ENCODE results near the gene PCDHAC1.
A peak's percentile ranks its signal among the peaks of the same experiment; 100 is the strongest.

The PCDHAC1 gene

GRCh38 chr5:140916325-140916724 lies 9.8 kb upstream of the PCDHAC1 start:
- H2BK15ac ChIP-seq (ENCODE audit: low read depth, poor library complexity, severe bottlenecking): no peak overlapping the region
- no peak overlapping the region for H2AK5ac ChIP-seq (ENCODE audit: low read length, severe bottlenecking)
- no peaks in the 10 kb centered on the region for H3K4me1 ChIP-seq (ENCODE audit: control insufficient read depth, insufficient read depth, low read depth, low read length)
- no peak overlapping the region for H3K18ac ChIP-seq (ENCODE audit: low read depth in 1 of 2, low read length in 2 of 2)
- peaks cover 43% of the 10 kb centered on the region for H3K9me3 ChIP-seq (ENCODE audit: control insufficient read depth, low read length)
- H3K23ac ChIP-seq (ENCODE audit: low read length in 2 of 2): no peak overlapping the region
- DNase-seq: no peak
- H3K4ac ChIP-seq (ENCODE audit: low read depth in 1 of 2, low read length in 2 of 2): no peak overlapping the region
- no peak overlapping the region for H4K8ac ChIP-seq (ENCODE audit: low read length)
- no peak overlapping the region for H2BK5ac ChIP-seq (ENCODE audit: low read depth, low read length, poor library complexity, severe bottlenecking)
- H3K14ac ChIP-seq (ENCODE audit: low read length in 2 of 2): no peak overlapping the region
- no peak overlapping the region for H2AFZ ChIP-seq (ENCODE audit: low read depth, low read length)
- H3K9ac ChIP-seq (ENCODE audit: low read length): no peak overlapping the region
- WGBS: no CpG with 5 or more reads among the region's 1 CpG
- no peak overlapping the region for H3K4me3 ChIP-seq (ENCODE audit: insufficient read depth in 1 of 2, low read depth in 1 of 2, low read length in 2 of 2)
- H2BK120ac ChIP-seq (ENCODE audit: low read depth, low read length): no peak overlapping the region
- no peak overlapping the region for H3K4me2 ChIP-seq (ENCODE audit: low read length, poor library complexity, severe bottlenecking)
- H3K27ac ChIP-seq (ENCODE audit: low read length, poor library complexity, severe bottlenecking): no peak overlapping the region
- H4K91ac ChIP-seq (ENCODE audit: low read length): no peak overlapping the region
- no peak overlapping the region for H2BK12ac ChIP-seq (ENCODE audit: low read length in 2 of 2)
- H3K79me1 ChIP-seq (replicated peaks; ENCODE audit: low read length, poor library complexity, severe bottlenecking): peaks cover 17% of the 10 kb centered on the region
- H3K36me3 ChIP-seq (ENCODE audit: control insufficient read depth in 1 of 2, insufficient read depth in 2 of 2, low read depth in 1 of 2, low read length in 2 of 2): no peaks in the 10 kb centered on the region
- H3K27me3 ChIP-seq (ENCODE audit: control insufficient read depth in 1 of 2, insufficient read depth in 1 of 2, low read length in 2 of 2): no peaks in the 10 kb centered on the region

GRCh38 chr5:140923601-140924000 lies 2.5 kb upstream of the PCDHAC1 start:
- DNase-seq: no peak
- no peak overlapping the region for H2BK5ac ChIP-seq (ENCODE audit: low read depth, low read length, poor library complexity, severe bottlenecking)
- H3K4ac ChIP-seq (ENCODE audit: low read depth in 1 of 2, low read length in 2 of 2): no peak overlapping the region
- H3K4me2 ChIP-seq (ENCODE audit: low read length, poor library complexity, severe bottlenecking): no peak overlapping the region
- H3K36me3 ChIP-seq (ENCODE audit: control insufficient read depth in 1 of 2, insufficient read depth in 2 of 2, low read depth in 1 of 2, low read length in 2 of 2): no peaks in the 10 kb centered on the region
- H3K18ac ChIP-seq (ENCODE audit: low read depth in 1 of 2, low read length in 2 of 2): no peak overlapping the region
- H3K4me3 ChIP-seq (ENCODE audit: insufficient read depth in 1 of 2, low read depth in 1 of 2, low read length in 2 of 2): no peak overlapping the region
- H4K8ac ChIP-seq (ENCODE audit: low read length): no peak overlapping the region
- H2AFZ ChIP-seq (ENCODE audit: low read depth, low read length): no peak overlapping the region
- H2AK5ac ChIP-seq (ENCODE audit: low read length, severe bottlenecking): no peak overlapping the region
- H2BK120ac ChIP-seq (ENCODE audit: low read depth, low read length): no peak overlapping the region
- peaks cover 1% of the 10 kb centered on the region for H3K79me1 ChIP-seq (replicated peaks; ENCODE audit: low read length, poor library complexity, severe bottlenecking)
- no peak overlapping the region for H3K14ac ChIP-seq (ENCODE audit: low read length in 2 of 2)
- peaks cover 20% of the 10 kb centered on the region for H3K4me1 ChIP-seq (ENCODE audit: control insufficient read depth, insufficient read depth, low read depth, low read length)
- no peak overlapping the region for H3K9ac ChIP-seq (ENCODE audit: low read length)
- no peak overlapping the region for H4K91ac ChIP-seq (ENCODE audit: low read length)
- H3K27ac ChIP-seq (ENCODE audit: low read length, poor library complexity, severe bottlenecking): no peak overlapping the region
- H3K9me3 ChIP-seq (ENCODE audit: control insufficient read depth, low read length): peaks cover 10% of the 10 kb centered on the region
- no peak overlapping the region for H2BK15ac ChIP-seq (ENCODE audit: low read depth, poor library complexity, severe bottlenecking)
- peaks cover 13 to 33% of the 10 kb centered on the region in 2 experiments for H3K27me3 ChIP-seq (ENCODE audit: control insufficient read depth in 1 of 2, insufficient read depth in 1 of 2, low read length in 2 of 2)
- H3K23ac ChIP-seq (ENCODE audit: low read length in 2 of 2): no peak overlapping the region
- WGBS: 60% methylated on average over 2 of the region's 4 CpGs
- H2BK12ac ChIP-seq (ENCODE audit: low read length in 2 of 2): no peak overlapping the region

- Histone ChIP-seq H3K4me3 (ENCODE audit: insufficient read depth in 1 of 2, low read depth in 1 of 2, low read length in 2 of 2) (peak overlapping the region; percentile 59 to 75), H3K9ac (ENCODE audit: low read length) (peak overlapping the region; percentile 36), H2AK5ac (ENCODE audit: low read length, severe bottlenecking) (no peak overlapping the region), H3K27ac (ENCODE audit: low read length, poor library complexity, severe bottlenecking) (no peak overlapping the region), H3K79me1 (replicated peaks; ENCODE audit: low read length, poor library complexity, severe bottlenecking) (peaks cover 3% of the 10 kb centered on the region), H3K14ac (ENCODE audit: low read length in 2 of 2) (peak overlapping the region in 1 of 2 experiments; percentile 94), H2AFZ (ENCODE audit: low read depth, low read length) (peak overlapping the region; percentile 60), H3K27me3 (ENCODE audit: control insufficient read depth in 1 of 2, insufficient read depth in 1 of 2, low read length in 2 of 2) (peaks cover 14 to 38% of the 10 kb centered on the region in 2 experiments), H3K4ac (ENCODE audit: low read depth in 1 of 2, low read length in 2 of 2) (no peak overlapping the region), H3K36me3 (ENCODE audit: control insufficient read depth in 1 of 2, insufficient read depth in 2 of 2, low read depth in 1 of 2, low read length in 2 of 2) (no peaks in the 10 kb centered on the region), H3K4me2 (ENCODE audit: low read length, poor library complexity, severe bottlenecking) (peak overlapping the region; percentile 85), H2BK12ac (ENCODE audit: low read length in 2 of 2) (peak overlapping the region in 1 of 2 experiments; percentile 47), H3K9me3 (ENCODE audit: control insufficient read depth, low read length) (peaks cover 9% of the 10 kb centered on the region), H3K4me1 (ENCODE audit: control insufficient read depth, insufficient read depth, low read depth, low read length) (peaks cover 20% of the 10 kb centered on the region), H4K91ac (ENCODE audit: low read length) (no peak overlapping the region), H3K18ac (ENCODE audit: low read depth in 1 of 2, low read length in 2 of 2) (peak overlapping the region in 1 of 2 experiments; percentile 61), H3K23ac (ENCODE audit: low read length in 2 of 2) (peak overlapping the region in 1 of 2 experiments; percentile 96), H2BK120ac (ENCODE audit: low read depth, low read length) (no peak overlapping the region), H2BK15ac (ENCODE audit: low read depth, poor library complexity, severe bottlenecking) (no peak overlapping the region), H4K8ac (ENCODE audit: low read length) (no peak overlapping the region), H2BK5ac (ENCODE audit: low read depth, low read length, poor library complexity, severe bottlenecking) (no peak overlapping the region)
- under 1% methylated on average over 64 of the region's 74 CpGs for WGBS
- peak; percentile 90 for DNase-seq
These were observed 536 bp downstream of the PCDHAC1 start for GRCh38 chr5:140926443-140927227.

- Histone ChIP-seq H2AK5ac (ENCODE audit: low read length, severe bottlenecking) (no peak overlapping the region), H3K27ac (ENCODE audit: low read length, poor library complexity, severe bottlenecking) (no peak overlapping the region), H3K4me1 (ENCODE audit: control insufficient read depth, insufficient read depth, low read depth, low read length) (peaks cover 20% of the 10 kb centered on the region), H3K4ac (ENCODE audit: low read depth in 1 of 2, low read length in 2 of 2) (no peak overlapping the region), H3K27me3 (ENCODE audit: control insufficient read depth in 1 of 2, insufficient read depth in 1 of 2, low read length in 2 of 2) (peaks cover 14 to 38% of the 10 kb centered on the region in 2 experiments), H3K9me3 (ENCODE audit: control insufficient read depth, low read length) (peaks cover 9% of the 10 kb centered on the region), H4K8ac (ENCODE audit: low read length) (no peak overlapping the region), H3K9ac (ENCODE audit: low read length) (peak overlapping the region; percentile 36), H2AFZ (ENCODE audit: low read depth, low read length) (peak overlapping the region; percentile 60), H3K79me1 (replicated peaks; ENCODE audit: low read length, poor library complexity, severe bottlenecking) (peaks cover 3% of the 10 kb centered on the region), H2BK120ac (ENCODE audit: low read depth, low read length) (no peak overlapping the region), H2BK15ac (ENCODE audit: low read depth, poor library complexity, severe bottlenecking) (no peak overlapping the region), H4K91ac (ENCODE audit: low read length) (no peak overlapping the region), H3K4me3 (ENCODE audit: insufficient read depth in 1 of 2, low read depth in 1 of 2, low read length in 2 of 2) (peak overlapping the region; percentile 59 to 75), H3K23ac (ENCODE audit: low read length in 2 of 2) (peak overlapping the region in 1 of 2 experiments; percentile 79), H2BK12ac (ENCODE audit: low read length in 2 of 2) (no peak overlapping the region), H3K18ac (ENCODE audit: low read depth in 1 of 2, low read length in 2 of 2) (peak overlapping the region in 1 of 2 experiments; percentile 29), H3K4me2 (ENCODE audit: low read length, poor library complexity, severe bottlenecking) (peak overlapping the region; percentile 85), H3K14ac (ENCODE audit: low read length in 2 of 2) (peak overlapping the region in 1 of 2 experiments; percentile 94), H2BK5ac (ENCODE audit: low read depth, low read length, poor library complexity, severe bottlenecking) (no peak overlapping the region), H3K36me3 (ENCODE audit: control insufficient read depth in 1 of 2, insufficient read depth in 2 of 2, low read depth in 1 of 2, low read length in 2 of 2) (no peaks in the 10 kb centered on the region)
- DNase-seq: no peak
- WGBS: 11% methylated on average over 26 of the region's 26 CpGs
These were observed 1.1 kb downstream of the PCDHAC1 start for GRCh38 chr5:140927228-140927573.

All from mesenchymal stem cell (in vitro differentiated cells and primary cell).